Testis (tissue), 2 donors: ENCODE results near the gene PPP2R2C.

ENCODE experiments used
- POLR2A ChIP-seq: fragments of 450-650 bp; IDR thresholded peaks from one replicate; pipeline ENCODE4 v1.6.1; 2017; ENCODE audit warnings: antibody characterized with exemption, mild to moderate bottlenecking, moderate library complexity
- TF ChIP-seq, protein P1 (sequence below), 3 experiments: fragments of 450-650 bp in 2 of 3; fragments of 200-600 bp in 1 of 3; sonication (generic) in 1 of 3; IDR thresholded peaks; one replicate each; pipeline ENCODE4 v1.5.1; 2016 to 2019; ENCODE audit warnings: antibody characterized with exemption in 3 of 3, mild to moderate bottlenecking in 2 of 3, moderate library complexity in 1 of 3

DNA sequence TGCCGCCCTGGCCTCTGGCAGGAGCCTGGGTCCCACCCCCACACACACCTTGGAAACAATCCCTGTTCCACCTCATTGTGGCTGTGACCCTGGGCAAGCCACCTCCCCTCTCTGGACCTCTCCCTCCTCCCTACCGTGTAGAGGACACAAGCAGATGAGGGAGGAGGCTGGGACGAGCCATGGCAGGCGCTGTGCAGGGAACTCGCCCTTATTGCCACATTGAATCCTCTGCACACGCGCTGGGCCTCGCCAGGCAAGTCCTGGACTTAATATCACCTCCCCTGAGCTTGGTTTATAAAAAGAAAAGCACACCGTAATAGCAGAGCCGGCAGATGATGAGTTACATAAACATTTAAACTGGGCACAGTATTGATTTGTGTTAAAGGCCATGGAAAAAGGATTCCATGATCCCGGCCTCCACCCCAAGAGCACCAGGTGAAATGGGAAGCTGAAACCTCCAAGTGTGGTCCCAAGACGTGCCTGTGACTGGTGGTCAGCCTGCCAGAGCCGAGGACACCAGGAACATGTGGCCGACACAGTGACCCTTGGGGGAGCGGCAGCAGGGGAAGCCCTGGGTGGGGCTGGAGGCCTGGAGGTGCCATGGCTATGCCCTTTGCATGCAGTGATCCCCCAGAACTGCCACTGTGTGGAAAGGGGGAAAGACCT is 81.1 kb downstream of the PPP2R2C start:
- TF ChIP-seq POLR2A: no peak
- TF ChIP-seq, protein P1, sequence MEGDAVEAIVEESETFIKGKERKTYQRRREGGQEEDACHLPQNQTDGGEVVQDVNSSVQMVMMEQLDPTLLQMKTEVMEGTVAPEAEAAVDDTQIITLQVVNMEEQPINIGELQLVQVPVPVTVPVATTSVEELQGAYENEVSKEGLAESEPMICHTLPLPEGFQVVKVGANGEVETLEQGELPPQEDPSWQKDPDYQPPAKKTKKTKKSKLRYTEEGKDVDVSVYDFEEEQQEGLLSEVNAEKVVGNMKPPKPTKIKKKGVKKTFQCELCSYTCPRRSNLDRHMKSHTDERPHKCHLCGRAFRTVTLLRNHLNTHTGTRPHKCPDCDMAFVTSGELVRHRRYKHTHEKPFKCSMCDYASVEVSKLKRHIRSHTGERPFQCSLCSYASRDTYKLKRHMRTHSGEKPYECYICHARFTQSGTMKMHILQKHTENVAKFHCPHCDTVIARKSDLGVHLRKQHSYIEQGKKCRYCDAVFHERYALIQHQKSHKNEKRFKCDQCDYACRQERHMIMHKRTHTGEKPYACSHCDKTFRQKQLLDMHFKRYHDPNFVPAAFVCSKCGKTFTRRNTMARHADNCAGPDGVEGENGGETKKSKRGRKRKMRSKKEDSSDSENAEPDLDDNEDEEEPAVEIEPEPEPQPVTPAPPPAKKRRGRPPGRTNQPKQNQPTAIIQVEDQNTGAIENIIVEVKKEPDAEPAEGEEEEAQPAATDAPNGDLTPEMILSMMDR (IDR thresholded peaks at IDR 0.05): no peak
